Measurements from ENCODE around the gene FOSL2.

Gene FOSL2

GRCh38 chr2:28463893-28464292, 71.2 kb downstream of the FOSL2 start:
- no peak overlapping the region for H3K27ac Mint-ChIP-seq
- peaks cover 12% of the 10 kb centered on the region for H3K4me1 Mint-ChIP-seq
- H3K36me3 Mint-ChIP-seq (ENCODE audit: low read depth) = peaks cover 9% of the 10 kb centered on the region
- peaks cover 18% of the 10 kb centered on the region for H3K27me3 Mint-ChIP-seq (ENCODE audit: low read depth, poor library complexity)
- no peak overlapping the region for H3K4me3 Mint-ChIP-seq
- DNase-seq = no peak
- TF ChIP-seq CTCF (IDR thresholded peaks at IDR 0.05) = no peak
- peaks cover 27% of the 10 kb centered on the region for H3K9me3 Mint-ChIP-seq

- H3K27ac Mint-ChIP-seq = no peak overlapping the region
- H3K9me3 Mint-ChIP-seq = peaks cover 27% of the 10 kb centered on the region
- TF ChIP-seq CTCF (IDR thresholded peaks at IDR 0.05) = no peak
- no peak overlapping the region for H3K4me3 Mint-ChIP-seq
- H3K4me1 Mint-ChIP-seq = peaks cover 27% of the 10 kb centered on the region
- DNase-seq = no peak
- peaks cover 9% of the 10 kb centered on the region for H3K36me3 Mint-ChIP-seq (ENCODE audit: low read depth)
- H3K27me3 Mint-ChIP-seq (ENCODE audit: low read depth, poor library complexity) = peaks cover 17% of the 10 kb centered on the region
Observed at GRCh38 chr2:28465148-28465885, 72.7 kb downstream of the FOSL2 start.
